ENCODE measurements around the gene CLCN3. TPM values are rescaled to one million over a fixed set of nuclear protein-coding genes. Genes with fewer than 3 reads are reported as not detected.

The CLCN3 gene
- total RNA-seq, 2 donors from 2014 or later: 22.4 to 40.5 TPM

DNA sequence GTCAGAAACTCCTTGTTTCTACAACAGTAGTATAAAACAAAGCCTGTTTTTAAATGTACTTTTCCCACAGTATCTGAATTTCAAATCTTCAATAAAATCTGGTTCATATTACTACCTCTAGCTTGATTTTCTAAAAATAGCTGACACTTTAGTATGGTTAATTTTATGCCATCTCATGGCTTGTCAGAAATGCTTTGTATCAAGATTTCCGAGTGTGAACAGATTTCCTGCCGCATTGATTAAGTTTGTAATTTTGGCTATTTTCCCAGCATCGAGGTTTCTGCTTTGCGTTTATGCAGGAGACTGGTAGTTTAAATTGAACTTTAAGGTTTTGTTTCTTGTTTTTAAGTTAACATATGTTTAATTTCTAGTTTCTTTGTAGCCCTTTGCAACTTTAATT, 44.2 kb downstream of the CLCN3 start:
- Histone ChIP-seq H3K4me1 (peaks cover 72% of the 10 kb centered on the region), H3K36me3 (replicated peaks in 1 of 2; ENCODE audit: insufficient read depth in 1 of 2, low read depth in 2 of 2) (no peaks in the 10 kb centered on the region), H3K27me3 (no peaks in the 10 kb centered on the region), H3K9me3 (no peaks in the 10 kb centered on the region), H3K4me3 (no peak overlapping the region), H3K27ac (peak overlapping the region in 3 of 4 donors; percentile 76 to 97 (median 90))
- DNase-seq (no peak), ATAC-seq (no peak)
- no peak for TF ChIP-seq POLR2A (IDR thresholded peaks at IDR 0.05)
- TF ChIP-seq, protein P1, sequence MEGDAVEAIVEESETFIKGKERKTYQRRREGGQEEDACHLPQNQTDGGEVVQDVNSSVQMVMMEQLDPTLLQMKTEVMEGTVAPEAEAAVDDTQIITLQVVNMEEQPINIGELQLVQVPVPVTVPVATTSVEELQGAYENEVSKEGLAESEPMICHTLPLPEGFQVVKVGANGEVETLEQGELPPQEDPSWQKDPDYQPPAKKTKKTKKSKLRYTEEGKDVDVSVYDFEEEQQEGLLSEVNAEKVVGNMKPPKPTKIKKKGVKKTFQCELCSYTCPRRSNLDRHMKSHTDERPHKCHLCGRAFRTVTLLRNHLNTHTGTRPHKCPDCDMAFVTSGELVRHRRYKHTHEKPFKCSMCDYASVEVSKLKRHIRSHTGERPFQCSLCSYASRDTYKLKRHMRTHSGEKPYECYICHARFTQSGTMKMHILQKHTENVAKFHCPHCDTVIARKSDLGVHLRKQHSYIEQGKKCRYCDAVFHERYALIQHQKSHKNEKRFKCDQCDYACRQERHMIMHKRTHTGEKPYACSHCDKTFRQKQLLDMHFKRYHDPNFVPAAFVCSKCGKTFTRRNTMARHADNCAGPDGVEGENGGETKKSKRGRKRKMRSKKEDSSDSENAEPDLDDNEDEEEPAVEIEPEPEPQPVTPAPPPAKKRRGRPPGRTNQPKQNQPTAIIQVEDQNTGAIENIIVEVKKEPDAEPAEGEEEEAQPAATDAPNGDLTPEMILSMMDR (IDR thresholded peaks at IDR 0.05): no peak
- 0 to 3% methylated on average over 4 of the region's 4 CpGs for WGBS, 2 donors
- intact Hi-C loops (cut with DNase I): no loop called here

DNA sequence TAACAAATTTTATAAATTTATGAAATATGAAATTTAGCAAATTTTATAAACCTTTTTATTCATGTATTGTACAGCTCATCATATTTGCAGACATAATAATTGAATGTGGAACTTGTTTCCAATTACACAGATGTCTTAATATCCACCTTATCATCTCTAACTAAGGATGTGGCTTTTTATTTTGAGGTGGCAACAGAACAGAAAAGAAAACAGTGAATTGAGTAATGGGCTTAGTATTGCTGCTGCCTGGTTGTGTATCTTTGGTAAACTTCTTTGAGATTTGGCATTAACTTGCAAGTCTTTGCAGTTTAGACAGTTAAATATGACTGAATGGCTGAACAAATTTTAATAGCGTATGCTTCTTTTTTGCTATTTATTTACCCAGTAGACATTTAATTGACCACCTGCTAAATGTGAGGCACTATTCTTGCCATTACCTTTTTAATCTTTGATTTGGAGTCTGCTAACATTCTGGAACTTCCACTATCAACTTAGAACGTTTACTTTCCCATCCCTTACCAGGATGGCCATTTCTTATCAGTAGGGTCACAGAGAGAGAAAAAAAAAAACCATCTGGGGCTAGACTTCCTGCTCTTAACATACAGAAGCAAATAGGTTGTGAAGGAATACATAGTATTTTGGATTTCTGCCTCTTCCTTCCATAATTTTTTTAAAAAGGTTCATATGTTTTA, 44.8 kb downstream of the CLCN3 start:
- Histone ChIP-seq H3K27ac (peak overlapping the region; percentile 21 to 97 (median 68)), H3K4me3 (no peak overlapping the region), H3K36me3 (replicated peaks in 1 of 2; ENCODE audit: insufficient read depth in 1 of 2, low read depth in 2 of 2) (no peaks in the 10 kb centered on the region), H3K4me1 (peaks cover 70% of the 10 kb centered on the region), H3K27me3 (no peaks in the 10 kb centered on the region), H3K9me3 (no peaks in the 10 kb centered on the region)
- intact Hi-C loops (cut with DNase I): no loop called here
- no peak for TF ChIP-seq POLR2A (IDR thresholded peaks at IDR 0.05)
- TF ChIP-seq, protein P1 (IDR thresholded peaks at IDR 0.05): no peak
- ATAC-seq (no peak), DNase-seq (no peak)
- 11 to 13% methylated on average over 2 of the region's 2 CpGs for WGBS, 2 donors

- no peak for TF ChIP-seq POLR2A (IDR thresholded peaks at IDR 0.05)
- TF ChIP-seq, protein P1 (IDR thresholded peaks at IDR 0.05): no peak
- 41 to 45% methylated on average over 6 of the region's 6 CpGs for WGBS, 2 donors
- H3K4me1 ChIP-seq: peaks cover 48% of the 10 kb centered on the region
- peak overlapping the region in 2 of 4 donors; percentile 26 to 38 for H3K27ac ChIP-seq
- no peaks in the 10 kb centered on the region for H3K9me3 ChIP-seq
- DNase-seq: peak in 3 of 4 donors; percentile 18 to 35 (median 23)
- no peak overlapping the region for H3K4me3 ChIP-seq
- H3K36me3 ChIP-seq (replicated peaks in 1 of 2; ENCODE audit: insufficient read depth in 1 of 2, low read depth in 2 of 2): peaks cover 0 to 2% of the 10 kb centered on the region in 2 donors
- H3K27me3 ChIP-seq: no peaks in the 10 kb centered on the region
- intact Hi-C loops (cut with DNase I): no loop called here
- peak; percentile 56 for ATAC-seq
Observed at GRCh38 chr4:169668069-169668721, 47.8 kb downstream of the CLCN3 start.

DNA sequence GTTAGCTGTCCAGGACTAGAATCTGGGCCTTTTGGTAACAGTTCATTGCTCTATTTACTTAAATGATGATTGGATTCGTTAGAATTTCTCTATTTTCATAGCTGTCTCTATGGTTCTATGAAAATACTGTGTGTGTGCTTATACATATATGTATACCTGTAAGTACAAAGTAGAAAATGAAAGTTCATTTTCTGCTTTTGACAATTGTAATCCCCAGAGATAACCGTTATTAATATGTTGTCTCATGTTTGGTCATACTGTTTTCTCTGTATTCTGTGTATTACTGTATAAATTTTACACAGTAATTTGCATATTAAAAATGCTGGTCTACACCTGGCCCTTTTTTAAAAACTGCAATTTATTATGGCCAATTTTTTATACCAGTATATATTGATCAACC, 55.4 kb downstream of the CLCN3 start:
- 58 to 59% methylated on average over 2 of the region's 2 CpGs for WGBS, 2 donors
- Histone ChIP-seq H3K9me3 (no peaks in the 10 kb centered on the region), H3K27ac (no peak overlapping the region), H3K27me3 (no peaks in the 10 kb centered on the region), H3K36me3 (replicated peaks in 1 of 2; ENCODE audit: insufficient read depth in 1 of 2, low read depth in 2 of 2) (peaks cover 0 to 3% of the 10 kb centered on the region in 2 donors), H3K4me3 (no peak overlapping the region), H3K4me1 (peaks cover 5% of the 10 kb centered on the region)
- TF ChIP-seq POLR2A (IDR thresholded peaks at IDR 0.05): no peak
- TF ChIP-seq, protein P1 (IDR thresholded peaks at IDR 0.05): no peak
- DNase-seq (no peak), ATAC-seq (no peak)
- intact Hi-C loops (cut with DNase I): no loop called here
